Glutamatergic neuron (in vitro differentiated cells): ENCODE measurements around the gene PPP2R2C. TPM values are rescaled to one million over a fixed set of nuclear protein-coding genes. Genes with fewer than 3 reads are reported as not detected.

Experiments
- DNase-seq: peaks from one replicate; pipeline ENCODE4 v3.0.0; 2022
- H3K27ac Mint-ChIP-seq: one replicate; pipeline ENCODE4 v1.8.0; 2020; ENCODE audit warnings: mild to moderate bottlenecking, mixed read lengths, inconsistent platforms; ENCODE audit not compliant: unreplicated experiment
- H3K27me3 Mint-ChIP-seq: one replicate; pipeline ENCODE4 v1.8.0; 2020; ENCODE audit warnings: mild to moderate bottlenecking, moderate library complexity, mixed read lengths, inconsistent platforms; ENCODE audit not compliant: unreplicated experiment
- H3K36me3 Mint-ChIP-seq: one replicate; pipeline ENCODE4 v1.8.0; 2020; ENCODE audit warnings: mild to moderate bottlenecking, mixed read lengths, inconsistent platforms; ENCODE audit not compliant: unreplicated experiment
- H3K4me1 Mint-ChIP-seq: one replicate; pipeline ENCODE4 v1.8.0; 2020; ENCODE audit warnings: mild to moderate bottlenecking, low read depth, mixed read lengths, inconsistent platforms; ENCODE audit not compliant: unreplicated experiment
- H3K4me3 Mint-ChIP-seq: one replicate; pipeline ENCODE4 v1.8.0; 2020; ENCODE audit warnings: mild to moderate bottlenecking, mixed read lengths, inconsistent platforms; ENCODE audit not compliant: unreplicated experiment
- H3K9me3 Mint-ChIP-seq: one replicate; pipeline ENCODE4 v1.8.0; 2020; ENCODE audit warnings: mild to moderate bottlenecking, moderate library complexity, mixed read lengths, inconsistent platforms; ENCODE audit not compliant: unreplicated experiment
- CTCF ChIP-seq: fragments of 200-600 bp; sonication (generic); IDR thresholded peaks from one replicate; pipeline ENCODE4 v1.5.0; 2021; ENCODE audit not compliant: partially characterized antibody, unreplicated experiment
- total RNA-seq: library from RNA; stranded (reverse); fragmentation: NEBNext Ultra II Directional; extraction: Animal tissue kit (Norgen Biotek cat#: 25700); gene quantifications from one replicate; pipeline ENCODE4 v1.2.1, GENCODE V29; 2021; ENCODE audit not compliant: unreplicated experiment

Gene PPP2R2C
- total RNA-seq, 1 donor from 2014 or later, result 9.4 TPM

- Mint-ChIP-seq H3K27me3 (peaks cover 8% of the 10 kb centered on the region), H3K27ac (no peak overlapping the region), H3K9me3 (peaks cover 3% of the 10 kb centered on the region), H3K4me1 (peaks cover 4% of the 10 kb centered on the region), H3K36me3 (no peaks in the 10 kb centered on the region), H3K4me3 (no peak overlapping the region)
- no peak for TF ChIP-seq CTCF
- no peak for DNase-seq
Observed at GRCh38 chr4:6326312-6327060, 145.9 kb downstream of the PPP2R2C start.

- Mint-ChIP-seq H3K27ac (no peak overlapping the region), H3K36me3 (peaks cover 3% of the 10 kb centered on the region)
Observed at GRCh38 chr4:6325788-6326290, 146.6 kb downstream of the PPP2R2C start.

GRCh38 chr4:6324999-6325787 lies 147.2 kb downstream of the PPP2R2C start:
- no peak overlapping the region for H3K4me3 Mint-ChIP-seq
- no peak for TF ChIP-seq CTCF
- no peak overlapping the region for H3K27ac Mint-ChIP-seq
- peaks cover 10% of the 10 kb centered on the region for H3K36me3 Mint-ChIP-seq
- DNase-seq, result no peak
- peaks cover 4% of the 10 kb centered on the region for H3K4me1 Mint-ChIP-seq
- peaks cover 3% of the 10 kb centered on the region for H3K9me3 Mint-ChIP-seq
- peaks cover 8% of the 10 kb centered on the region for H3K27me3 Mint-ChIP-seq

More at GRCh38 chr4:6325788-6326290, 146.6 kb downstream of the PPP2R2C start:
- no peak for DNase-seq
- H3K4me1 Mint-ChIP-seq, result peaks cover 4% of the 10 kb centered on the region
- H3K27me3 Mint-ChIP-seq, result peaks cover 8% of the 10 kb centered on the region
- peaks cover 3% of the 10 kb centered on the region for H3K9me3 Mint-ChIP-seq
- TF ChIP-seq CTCF, result no peak
- no peak overlapping the region for H3K4me3 Mint-ChIP-seq

- DNase-seq, result no peak
- Mint-ChIP-seq H3K9me3 (peaks cover 5% of the 10 kb centered on the region), H3K4me3 (no peak overlapping the region), H3K4me1 (peaks cover 4% of the 10 kb centered on the region), H3K27ac (no peak overlapping the region), H3K27me3 (peaks cover 7% of the 10 kb centered on the region), H3K36me3 (peaks cover 13% of the 10 kb centered on the region)
- TF ChIP-seq CTCF, result no peak
Observed at GRCh38 chr4:6324461-6324998, 147.9 kb downstream of the PPP2R2C start.
